Glomerular visceral epithelial cell (primary cell): ENCODE measurements around the gene GNAT3.

ENCODE experiments used
- DNase-seq: peaks from one replicate; pipeline ENCODE4 v3.0.0-alpha.2; 2016; ENCODE audit errors: extremely low spot score

The GNAT3 gene

DNA sequence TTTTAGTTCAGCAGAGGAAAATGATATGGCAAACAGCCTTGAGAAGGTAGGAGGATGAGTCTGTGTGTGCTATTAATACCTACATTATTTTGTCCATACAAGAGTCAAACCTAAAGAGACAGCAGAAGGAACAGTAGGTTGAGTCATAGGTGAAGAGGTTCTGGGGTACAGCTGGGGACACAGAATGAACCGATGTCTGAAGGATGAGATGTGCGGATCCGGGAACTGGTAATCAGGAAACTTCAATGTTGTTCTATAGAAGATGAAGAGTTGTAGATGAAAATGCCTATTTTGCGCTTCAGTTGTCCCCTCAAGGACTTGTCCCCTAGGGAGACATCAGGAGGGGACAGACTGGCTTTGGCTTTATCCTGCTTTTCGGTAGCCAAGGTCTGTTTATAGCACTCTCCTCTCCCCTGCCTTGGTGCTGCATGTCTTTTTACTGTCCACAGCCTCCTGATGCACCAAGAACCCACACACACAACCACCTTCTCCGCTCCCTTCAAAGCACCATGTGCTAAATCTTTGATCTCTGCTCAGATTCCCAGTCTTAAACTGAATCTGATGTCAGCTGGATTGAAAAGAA is 94.6 kb downstream of the GNAT3 start:
- no peak for DNase-seq

- no peak for DNase-seq
These were observed 96.3 kb downstream of the GNAT3 start for GRCh38 chr7:80415522-80415921.

DNA sequence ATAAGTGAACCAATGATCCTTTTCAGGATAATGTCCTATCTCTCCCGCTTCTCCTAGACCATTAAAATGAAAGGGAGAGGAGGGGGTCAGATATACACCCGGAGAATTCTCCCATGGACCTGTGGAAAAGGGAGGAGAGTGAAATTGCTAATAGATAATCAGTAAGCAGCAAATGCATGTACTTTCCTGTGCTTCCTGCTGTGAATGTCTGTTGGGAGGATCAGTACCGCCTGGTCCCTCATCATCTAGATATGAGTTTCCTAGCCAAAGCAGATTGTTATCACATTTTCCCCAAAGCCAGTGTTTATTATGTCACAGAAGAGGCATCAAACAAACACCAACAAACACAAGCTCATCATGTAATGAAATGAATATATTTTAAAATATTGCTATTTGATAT is 96.8 kb downstream of the GNAT3 start:
- no peak for DNase-seq

GRCh38 chr7:80414331-80414730 is 97.5 kb downstream of the GNAT3 start:
- no peak for DNase-seq

- no peak for DNase-seq
These were observed 98.4 kb downstream of the GNAT3 start for GRCh38 chr7:80413383-80413945.

GRCh38 chr7:80412842-80413241 is 99.0 kb downstream of the GNAT3 start:
- no peak for DNase-seq

DNA sequence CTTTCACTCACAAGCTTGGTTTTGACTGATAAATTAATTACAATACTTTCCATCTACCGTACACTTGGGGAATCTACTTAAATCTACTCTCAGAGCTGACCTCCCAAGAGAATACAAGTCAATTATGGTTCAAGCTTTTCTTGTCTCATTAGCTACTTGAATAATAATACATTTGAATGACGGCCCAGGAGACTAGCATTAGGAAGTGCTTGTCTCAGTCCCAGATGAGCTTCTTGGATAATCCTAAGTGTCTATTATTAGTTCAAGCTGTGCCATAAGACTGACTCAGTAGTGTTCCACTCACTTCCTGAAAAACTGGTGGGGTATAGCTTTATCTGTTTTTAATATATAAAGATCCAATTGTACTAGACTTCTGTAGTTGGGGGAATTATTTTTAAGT is 100.2 kb downstream of the GNAT3 start:
- no peak for DNase-seq

- DNase-seq, result no peak
These were observed 101.8 kb downstream of the GNAT3 start for GRCh38 chr7:80410081-80410480.
